HepG2 (cell line): ENCODE data around the gene GSDMA. TPM values are rescaled to one million over a fixed set of nuclear protein-coding genes. Genes with fewer than 3 reads are reported as not detected.

Experiments used
- ADNP ChIP-seq: sonication (generic); formaldehyde crosslinking; IDR thresholded peaks from 2 replicates; pipeline ENCODE4 v1.4.0; 2020; ENCODE audit warnings: missing genetic modification reagents
- ARNT2 ChIP-seq: sonication (generic); formaldehyde crosslinking; IDR thresholded peaks from 2 replicates; pipeline ENCODE4 v1.8.0; 2022; ENCODE audit warnings: mild to moderate bottlenecking, low read depth, missing genetic modification reagents, moderate library complexity
- CREM ChIP-seq, 2 experiments: sonication (generic) in 1 of 2; formaldehyde crosslinking in 1 of 2; IDR thresholded peaks; 2 replicates each; pipeline versions ENCODE4 v1.4.0 to v1.6.1; 2016 to 2020; ENCODE audit warnings: antibody characterized with exemption in 1 of 2, mild to moderate bottlenecking in 1 of 2, missing genetic modification reagents in 1 of 2
- FOSL2 ChIP-seq: sonication (generic); formaldehyde crosslinking; IDR thresholded peaks from 2 replicates; pipeline ENCODE4 v1.4.0; 2020; ENCODE audit warnings: missing genetic modification reagents
- MZF1 ChIP-seq: sonication (generic); formaldehyde crosslinking; IDR thresholded peaks from 2 replicates; pipeline ENCODE4 v1.8.1; 2023; ENCODE audit warnings: mild to moderate bottlenecking, missing genetic modification reagents, borderline replicate concordance
- NR1H2 ChIP-seq: sonication (generic); formaldehyde crosslinking; IDR thresholded peaks from 2 replicates; pipeline ENCODE4 v1.8.1; 2022; ENCODE audit warnings: low read depth, missing genetic modification reagents, borderline replicate concordance
- POLR2AphosphoS5 ChIP-seq: IDR thresholded peaks from 2 replicates; pipeline ENCODE4 v1.6.1; 2012; ENCODE audit warnings: low read depth, low read length
- RBM39 ChIP-seq: fragments of 200-400 bp; formaldehyde crosslinking; IDR thresholded peaks from one replicate; pipeline ENCODE4 v1.6.1; 2018; ENCODE audit warnings: antibody characterized with exemption, mild to moderate bottlenecking, low read depth, low read length; ENCODE audit not compliant: poor library complexity, severe bottlenecking
- SCMH1 ChIP-seq: sonication (generic); formaldehyde crosslinking; IDR thresholded peaks from 2 replicates; pipeline ENCODE4 v1.9.0; 2021; ENCODE audit warnings: missing genetic modification reagents, mild to moderate bottlenecking, borderline replicate concordance
- SRSF1 ChIP-seq: fragments of 200-400 bp; formaldehyde crosslinking; optimal IDR thresholded peaks from 2 replicates; pipeline ENCODE3; 2017; ENCODE audit warnings: mild to moderate bottlenecking, low read depth, low read length, moderate library complexity
- TBP ChIP-seq: sonication (generic); formaldehyde crosslinking; IDR thresholded peaks from 2 replicates; pipeline ENCODE4 v1.5.0; 2020; ENCODE audit warnings: missing genetic modification reagents
- TMF1 ChIP-seq: sonication (generic); formaldehyde crosslinking; IDR thresholded peaks from 2 replicates; pipeline ENCODE4 v1.8.1; 2022; ENCODE audit warnings: low read depth, missing genetic modification reagents
- ZNF101 ChIP-seq: sonication (generic); formaldehyde crosslinking; IDR thresholded peaks from 2 replicates; pipeline ENCODE4 v1.4.0; 2020; ENCODE audit warnings: mild to moderate bottlenecking, low read depth, missing genetic modification reagents, borderline replicate concordance
- ZNF224 ChIP-seq: sonication (generic); formaldehyde crosslinking; IDR thresholded peaks from 2 replicates; pipeline ENCODE4 v1.5.0; 2020; ENCODE audit warnings: mild to moderate bottlenecking, missing genetic modification reagents
- ZNF235 ChIP-seq: sonication (generic); formaldehyde crosslinking; IDR thresholded peaks from 2 replicates; pipeline ENCODE4 v1.8.1; 2023; ENCODE audit warnings: mild to moderate bottlenecking, missing genetic modification reagents, borderline replicate concordance
- ZNF691 ChIP-seq: sonication (generic); formaldehyde crosslinking; IDR thresholded peaks from 2 replicates; pipeline ENCODE4 v1.4.0; 2020; ENCODE audit warnings: missing genetic modification reagents, low read depth, mild to moderate bottlenecking, borderline replicate concordance
- ZNF749 ChIP-seq: sonication (generic); formaldehyde crosslinking; IDR thresholded peaks from 2 replicates; pipeline ENCODE4 v1.8.0; 2022; ENCODE audit warnings: mild to moderate bottlenecking, missing genetic modification reagents, moderate library complexity, borderline replicate concordance
- polyA plus RNA-seq, 8 experiments: library from polyadenylated mRNA; depleted of rRNA in 3 of 8; stranded (reverse) in 7 of 8; unstranded in 1 of 8; fragments of >200 nt; fragmentation: Illumina TruSeq in 4 of 8; extraction: Trizol in 4 of 8; gene quantifications; 2 replicates each; pipeline versions ENCODE4 v1.2.1 to v1.2.3, GENCODE V29; 2011 to 2016; ENCODE audit warnings: low read depth in 4 of 8, missing spikeins in 1 of 8, mixed read lengths in 1 of 8; ENCODE audit not compliant: insufficient read depth in 1 of 8
- total RNA-seq, 5 experiments: library from RNA; depleted of rRNA; stranded (reverse); fragments of >200 nt; fragmentation: Illumina TruSeq; extraction: Trizol; gene quantifications; 2 replicates each; pipeline ENCODE4 v1.2.3, GENCODE V29; 2016; ENCODE audit warnings: low read depth in 1 of 5
- TF ChIP-seq, protein P1 (sequence below): sonication (generic); formaldehyde crosslinking; IDR thresholded peaks from 2 replicates; pipeline ENCODE4 v1.5.0; 2020; ENCODE audit warnings: mild to moderate bottlenecking, missing genetic modification reagents, borderline replicate concordance

The GSDMA gene
- total and polyA plus RNA-seq, 2 of the 13 experiments (the other 11 are each of a cell fraction or from before 2014, with no cell fraction given): not detected

DNA sequence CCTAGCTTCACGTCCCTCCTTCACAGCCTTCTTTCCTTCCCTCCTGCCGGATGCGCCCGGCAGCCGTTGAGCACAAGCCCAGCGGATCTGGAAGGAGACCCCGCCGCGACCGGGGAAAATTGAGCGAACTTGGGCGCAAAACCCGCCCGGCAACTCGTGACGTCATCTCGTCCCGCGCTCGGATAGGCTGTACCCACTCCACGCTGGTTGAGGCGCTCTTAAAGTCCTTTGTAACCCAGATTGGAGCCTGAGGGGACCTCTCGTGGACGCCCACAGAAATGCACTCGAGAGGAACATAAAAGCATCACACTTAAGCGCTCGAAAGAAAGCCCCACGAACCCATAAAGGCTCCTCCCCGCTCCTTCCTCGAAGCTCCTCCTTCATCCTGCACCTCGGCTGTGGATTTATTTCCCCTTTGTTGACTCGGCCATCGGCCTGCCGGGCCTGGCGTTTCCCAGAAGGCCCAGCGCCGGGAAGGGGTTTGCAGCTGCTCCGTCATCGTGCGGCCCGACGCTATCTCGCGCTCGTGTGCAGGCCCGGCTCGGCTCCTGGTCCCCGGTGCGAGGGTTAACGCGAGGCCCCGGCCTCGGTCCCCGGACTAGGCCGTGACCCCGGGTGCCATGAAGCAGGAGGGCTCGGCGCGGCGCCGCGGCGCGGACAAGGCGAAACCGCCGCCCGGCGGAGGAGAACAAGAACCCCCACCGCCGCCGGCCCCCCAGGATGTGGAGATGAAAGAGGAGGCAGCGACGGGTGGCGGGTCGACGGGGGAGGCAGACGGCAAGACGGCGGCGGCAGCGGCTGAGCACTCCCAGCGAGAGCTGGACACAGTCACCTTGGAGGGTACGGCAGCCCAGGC, 17.8 kb downstream of the GSDMA start, which contains the start of gene PSMD3 (continued):
- TF ChIP-seq ZNF691 (CRISPR knock-in tag): no peak
- TF ChIP-seq ZNF235 (CRISPR knock-in tag): peak; percentile 98
- no peak for TF ChIP-seq ADNP
- TF ChIP-seq SRSF1: peak; percentile 90
- peak; percentile 99 for TF ChIP-seq RBM39
- TF ChIP-seq TBP (CRISPR knock-in tag): 0 out of 2 replicates have a peak, but pooled peaks have one; percentile 84
- TF ChIP-seq NR1H2 (CRISPR knock-in tag): peak; percentile 97
- TF ChIP-seq FOSL2 (CRISPR knock-in tag): peak; percentile 76
- peak; percentile 88 for TF ChIP-seq ZNF749
- TF ChIP-seq POLR2AphosphoS5: peak; percentile 80
- TF ChIP-seq, protein P1, sequence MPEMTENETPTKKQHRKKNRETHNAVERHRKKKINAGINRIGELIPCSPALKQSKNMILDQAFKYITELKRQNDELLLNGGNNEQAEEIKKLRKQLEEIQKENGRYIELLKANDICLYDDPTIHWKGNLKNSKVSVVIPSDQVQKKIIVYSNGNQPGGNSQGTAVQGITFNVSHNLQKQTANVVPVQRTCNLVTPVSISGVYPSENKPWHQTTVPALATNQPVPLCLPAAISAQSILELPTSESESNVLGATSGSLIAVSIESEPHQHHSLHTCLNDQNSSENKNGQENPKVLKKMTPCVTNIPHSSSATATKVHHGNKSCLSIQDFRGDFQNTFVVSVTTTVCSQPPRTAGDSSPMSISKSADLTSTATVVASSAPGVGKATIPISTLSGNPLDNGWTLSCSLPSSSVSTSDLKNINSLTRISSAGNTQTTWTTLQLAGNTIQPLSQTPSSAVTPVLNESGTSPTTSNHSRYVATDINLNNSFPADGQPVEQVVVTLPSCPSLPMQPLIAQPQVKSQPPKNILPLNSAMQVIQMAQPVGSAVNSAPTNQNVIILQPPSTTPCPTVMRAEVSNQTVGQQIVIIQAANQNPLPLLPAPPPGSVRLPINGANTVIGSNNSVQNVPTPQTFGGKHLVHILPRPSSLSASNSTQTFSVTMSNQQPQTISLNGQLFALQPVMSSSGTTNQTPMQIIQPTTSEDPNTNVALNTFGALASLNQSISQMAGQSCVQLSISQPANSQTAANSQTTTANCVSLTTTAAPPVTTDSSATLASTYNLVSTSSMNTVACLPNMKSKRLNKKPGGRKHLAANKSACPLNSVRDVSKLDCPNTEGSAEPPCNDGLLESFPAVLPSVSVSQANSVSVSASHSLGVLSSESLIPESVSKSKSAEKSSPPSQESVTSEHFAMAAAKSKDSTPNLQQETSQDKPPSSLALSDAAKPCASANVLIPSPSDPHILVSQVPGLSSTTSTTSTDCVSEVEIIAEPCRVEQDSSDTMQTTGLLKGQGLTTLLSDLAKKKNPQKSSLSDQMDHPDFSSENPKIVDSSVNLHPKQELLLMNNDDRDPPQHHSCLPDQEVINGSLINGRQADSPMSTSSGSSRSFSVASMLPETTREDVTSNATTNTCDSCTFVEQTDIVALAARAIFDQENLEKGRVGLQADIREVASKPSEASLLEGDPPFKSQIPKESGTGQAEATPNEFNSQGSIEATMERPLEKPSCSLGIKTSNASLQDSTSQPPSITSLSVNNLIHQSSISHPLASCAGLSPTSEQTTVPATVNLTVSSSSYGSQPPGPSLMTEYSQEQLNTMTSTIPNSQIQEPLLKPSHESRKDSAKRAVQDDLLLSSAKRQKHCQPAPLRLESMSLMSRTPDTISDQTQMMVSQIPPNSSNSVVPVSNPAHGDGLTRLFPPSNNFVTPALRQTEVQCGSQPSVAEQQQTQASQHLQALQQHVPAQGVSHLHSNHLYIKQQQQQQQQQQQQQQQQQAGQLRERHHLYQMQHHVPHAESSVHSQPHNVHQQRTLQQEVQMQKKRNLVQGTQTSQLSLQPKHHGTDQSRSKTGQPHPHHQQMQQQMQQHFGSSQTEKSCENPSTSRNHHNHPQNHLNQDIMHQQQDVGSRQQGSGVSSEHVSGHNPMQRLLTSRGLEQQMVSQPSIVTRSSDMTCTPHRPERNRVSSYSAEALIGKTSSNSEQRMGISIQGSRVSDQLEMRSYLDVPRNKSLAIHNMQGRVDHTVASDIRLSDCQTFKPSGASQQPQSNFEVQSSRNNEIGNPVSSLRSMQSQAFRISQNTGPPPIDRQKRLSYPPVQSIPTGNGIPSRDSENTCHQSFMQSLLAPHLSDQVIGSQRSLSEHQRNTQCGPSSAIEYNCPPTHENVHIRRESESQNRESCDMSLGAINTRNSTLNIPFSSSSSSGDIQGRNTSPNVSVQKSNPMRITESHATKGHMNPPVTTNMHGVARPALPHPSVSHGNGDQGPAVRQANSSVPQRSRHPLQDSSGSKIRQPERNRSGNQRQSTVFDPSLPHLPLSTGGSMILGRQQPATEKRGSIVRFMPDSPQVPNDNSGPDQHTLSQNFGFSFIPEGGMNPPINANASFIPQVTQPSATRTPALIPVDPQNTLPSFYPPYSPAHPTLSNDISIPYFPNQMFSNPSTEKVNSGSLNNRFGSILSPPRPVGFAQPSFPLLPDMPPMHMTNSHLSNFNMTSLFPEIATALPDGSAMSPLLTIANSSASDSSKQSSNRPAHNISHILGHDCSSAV (CRISPR knock-in tag): no peak; the same call in 1 of the 2 replicates
- TF ChIP-seq ZNF101 (CRISPR knock-in tag): peak; percentile 78; the same call in 1 of the 2 replicates
- TF ChIP-seq MZF1 (CRISPR knock-in tag): no peak; the same call in 1 of the 2 replicates
- no peak for TF ChIP-seq SCMH1 (CRISPR knock-in tag)
- peak; percentile 82 for TF ChIP-seq TMF1 (CRISPR knock-in tag)
- peak; percentile 98 for TF ChIP-seq CREM (IDR thresholded peaks at IDR 0.05)
- peak; percentile 59; the same call in 1 of the 2 replicates for TF ChIP-seq CREM (CRISPR knock-in tag; IDR thresholded peaks at IDR 0.05)
- peak; percentile 88 for TF ChIP-seq ZNF224 (CRISPR knock-in tag)
- TF ChIP-seq ARNT2 (CRISPR knock-in tag): peak; percentile 97
